Liver (tissue), 9 donors: Measurements from ENCODE around the gene KCNK3. TPM values are rescaled to one million over a fixed set of nuclear protein-coding genes. Genes with fewer than 3 reads are reported as not detected.

Experiments
- DNase-seq: peaks from one replicate; pipeline ENCODE4 v3.0.0-alpha.2; 2017; ENCODE audit warnings: low spot score
- H3K27ac ChIP-seq, 2 donors: one replicate each; pipeline ENCODE4 v1.7.0; 2013; ENCODE audit warnings: inconsistent platforms in 2 of 2, low read length in 2 of 2, control low read depth in 1 of 2, low read depth in 1 of 2, mild to moderate bottlenecking in 1 of 2
- H3K27me3 ChIP-seq, 4 donors: one replicate each; pipeline versions ENCODE4 v1.6.1 to v1.7.0; 2013; ENCODE audit warnings: low read length in 3 of 4, inconsistent platforms in 1 of 4, mild to moderate bottlenecking in 1 of 4, moderate library complexity in 1 of 4; ENCODE audit not compliant: control insufficient read depth in 4 of 4, insufficient read depth in 4 of 4
- H3K36me3 ChIP-seq, 4 donors: one replicate each; pipeline versions ENCODE4 v1.6.1 to v1.7.0; 2013; ENCODE audit warnings: low read length in 3 of 4, mild to moderate bottlenecking in 3 of 4, low read depth in 1 of 4, moderate library complexity in 1 of 4; ENCODE audit not compliant: control insufficient read depth in 4 of 4, insufficient read depth in 3 of 4
- H3K4me1 ChIP-seq, 4 donors: one replicate each; pipeline versions ENCODE4 v1.6.1 to v1.7.0; 2013; ENCODE audit warnings: low read length in 3 of 4, mild to moderate bottlenecking in 3 of 4, moderate library complexity in 1 of 4; ENCODE audit not compliant: control insufficient read depth in 4 of 4, insufficient read depth in 4 of 4
- H3K4me3 ChIP-seq, 3 donors: one replicate each; pipeline versions ENCODE4 v1.6.1 to v1.7.0; 2013; ENCODE audit warnings: low read length in 3 of 3, control low read depth in 1 of 3, low read depth in 1 of 3, mild to moderate bottlenecking in 1 of 3
- H3K9ac ChIP-seq, 2 donors: one replicate each; pipeline ENCODE4 v1.7.0; 2013; ENCODE audit warnings: low read length in 2 of 2, mild to moderate bottlenecking in 2 of 2, moderate library complexity in 2 of 2, control low read depth in 1 of 2, low read depth in 1 of 2
- H3K9me3 ChIP-seq, 4 donors: one replicate each; pipeline versions ENCODE4 v1.6.1 to v1.7.0; 2013; ENCODE audit warnings: low read length in 3 of 4; ENCODE audit not compliant: control insufficient read depth in 4 of 4
- ATF3 ChIP-seq: IDR thresholded peaks from 2 replicates; pipeline ENCODE4 v1.6.1; 2016; ENCODE audit warnings: antibody characterized with exemption
- CTCF ChIP-seq: fragments of 150-350 bp; IDR thresholded peaks from 2 replicates; pipeline ENCODE4 v1.5.1; 2017; ENCODE audit warnings: improper control_type of control experiment, low read depth, low read length; ENCODE audit not compliant: missing input control
- EGR1 ChIP-seq, 2 donors: IDR thresholded peaks; 2 replicates each; pipeline ENCODE4 v1.6.1; 2016 to 2018; ENCODE audit warnings: antibody characterized with exemption in 2 of 2, low read depth in 2 of 2
- FOXA1 ChIP-seq: IDR thresholded peaks from 2 replicates; pipeline ENCODE4 v1.6.1; 2016; ENCODE audit warnings: antibody characterized with exemption
- FOXA2 ChIP-seq: IDR thresholded peaks from 2 replicates; pipeline ENCODE4 v1.6.1; 2016; ENCODE audit warnings: antibody characterized with exemption
- GABPA ChIP-seq, 2 donors: IDR thresholded peaks in 1 of 2; conservative IDR thresholded peaks in 1 of 2; 2 replicates each; pipeline ENCODE4 v1.6.1; 2016; ENCODE audit warnings: antibody characterized with exemption in 2 of 2, mild to moderate bottlenecking in 1 of 2, moderate library complexity in 1 of 2
- HNF4A ChIP-seq, 2 donors: conservative IDR thresholded peaks; 2 replicates each; pipeline ENCODE4 v1.6.1; 2016; ENCODE audit warnings: antibody characterized with exemption in 2 of 2, mild to moderate bottlenecking in 2 of 2
- HNF4G ChIP-seq: IDR thresholded peaks from 2 replicates; pipeline ENCODE4 v1.6.1; 2016; ENCODE audit warnings: antibody characterized with exemption
- JUND ChIP-seq, 2 donors: IDR thresholded peaks; 2 replicates each; pipeline ENCODE4 v1.6.1; 2016; ENCODE audit warnings: antibody characterized with exemption in 2 of 2
- MAX ChIP-seq: IDR thresholded peaks from 2 replicates; pipeline ENCODE4 v1.6.1; 2016; ENCODE audit warnings: antibody characterized with exemption
- NR2F2 ChIP-seq: IDR thresholded peaks from 2 replicates; pipeline ENCODE4 v1.6.1; 2016; ENCODE audit warnings: antibody characterized with exemption
- RAD21 ChIP-seq, 2 donors: IDR thresholded peaks; 2 replicates each; pipeline ENCODE4 v1.6.1; 2016; ENCODE audit warnings: antibody characterized with exemption in 2 of 2, mild to moderate bottlenecking in 2 of 2
- REST ChIP-seq: IDR thresholded peaks from 2 replicates; pipeline ENCODE4 v1.6.1; 2016; ENCODE audit warnings: antibody characterized with exemption, mild to moderate bottlenecking
- RXRA ChIP-seq, 2 donors: IDR thresholded peaks; 2 replicates each; pipeline ENCODE4 v1.6.1; 2017 to 2018; ENCODE audit warnings: antibody characterized with exemption in 2 of 2, mild to moderate bottlenecking in 1 of 2
- SP1 ChIP-seq: IDR thresholded peaks from 2 replicates; pipeline ENCODE4 v1.6.1; 2018; ENCODE audit warnings: antibody characterized with exemption, mild to moderate bottlenecking
- TAF1 ChIP-seq: conservative IDR thresholded peaks from 2 replicates; pipeline ENCODE4 v1.6.1; 2016; ENCODE audit warnings: antibody characterized with exemption, mild to moderate bottlenecking
- YY1 ChIP-seq: IDR thresholded peaks from 2 replicates; pipeline ENCODE4 v1.6.1; 2016; ENCODE audit warnings: antibody characterized with exemption, mild to moderate bottlenecking
- ZBTB33 ChIP-seq: IDR thresholded peaks from 2 replicates; pipeline ENCODE4 v1.6.1; 2016; ENCODE audit warnings: antibody characterized with exemption
- WGBS: extraction: QIAGEN DNeasy Blood & Tissue Kit; methylation state at CpG from one replicate; pipeline ENCODE4 v1.1.7; 2013; 5-methylcytosine and 5-hydroxymethylcytosine counted together
- polyA plus RNA-seq, 2 donors: library from polyadenylated mRNA; stranded (reverse) in 1 of 2; unstranded in 1 of 2; fragments of 200-250 nt in 1 of 2; fragments of >200 nt in 1 of 2; fragmentation: Nextera tagmentation in 1 of 2; extraction: Ambion mirVana in 1 of 2; gene quantifications; one replicate each; pipeline versions ENCODE4 v1.2.1 to v1.2.3, GENCODE V29; 2013 to 2015
- total RNA-seq, 2 donors: library from RNA; depleted of rRNA; stranded (reverse); fragments of >200 nt; gene quantifications; one replicate each; pipeline ENCODE4 v1.2.3, GENCODE V29; 2014
- donor health status: healthy.
- donor health status: healthy.
- donor health status: healthy.
- donor health status: healthy.
- donor health status: healthy.

KCNK3 gene
- total and polyA plus RNA-seq, 4 donors: 0.78 to 6.6 (median 2.6) TPM; not detected in 1

GRCh38 chr2:26720322-26721114 is 28.0 kb downstream of the KCNK3 start:
- DNase-seq: peak; percentile 70
- 57% methylated on average over 7 of the region's 7 CpGs for WGBS
- Histone ChIP-seq H3K4me3 (no peak overlapping the region), H3K27ac (peak overlapping the region in 1 of 2 donors; percentile 54), H3K4me1 (peaks cover 16 to 43% (median 31%) of the 10 kb centered on the region in 4 donors), H3K36me3 (no peaks in the 10 kb centered on the region), H3K27me3 (no peaks in the 10 kb centered on the region), H3K9ac (no peak overlapping the region), H3K9me3 (no peaks in the 10 kb centered on the region)
- TF ChIP-seq MAX (no peak), JUND (IDR thresholded peaks at IDR 0.05) (peak in 1 of 2 donors; percentile 59), TAF1 (no peak), CTCF (no peak), FOXA1 (no peak), GABPA (IDR thresholded peaks at IDR 0.05 in 1 of 2, conservative IDR thresholded peaks at IDR 0.05 in 1 of 2) (no peak), YY1 (no peak), ZBTB33 (no peak), FOXA2 (no peak), RAD21 (IDR thresholded peaks at IDR 0.05) (peak in 1 of 2 donors; percentile 49), ATF3 (no peak), SP1 (peak; percentile 78), RXRA (IDR thresholded peaks at IDR 0.05) (peak; percentile 89 to 91), HNF4G (no peak), REST (peak; percentile 40), EGR1 (IDR thresholded peaks at IDR 0.05; ENCODE audit: low read depth in 2 of 2) (peak; percentile 63 to 90), NR2F2 (peak; percentile 89), HNF4A (conservative IDR thresholded peaks at IDR 0.05) (peak; percentile 37 to 55)
